KBM-7 (cell line): ENCODE results near the gene ISLR2.
"Not testable (repeated sequence)": the region's sequence is repeated elsewhere in the genome, so short reads cannot be mapped to it uniquely, and the experiment has no call there.

Experiments
- DNase-seq: peaks from one replicate; pipeline ENCODE4 v3.0.0-alpha.2; 2015
- in situ Hi-C: fragments of 300-500 bp; cut with MboI; formaldehyde crosslinking; loops from 2 replicates; pipeline ENCODE4 v1.14.3; 2020; ENCODE audit warnings: low sequenced_read_pairs, low pct_unique_long_range_greater_than_20kb, mixed read lengths

Gene ISLR2, protein sequence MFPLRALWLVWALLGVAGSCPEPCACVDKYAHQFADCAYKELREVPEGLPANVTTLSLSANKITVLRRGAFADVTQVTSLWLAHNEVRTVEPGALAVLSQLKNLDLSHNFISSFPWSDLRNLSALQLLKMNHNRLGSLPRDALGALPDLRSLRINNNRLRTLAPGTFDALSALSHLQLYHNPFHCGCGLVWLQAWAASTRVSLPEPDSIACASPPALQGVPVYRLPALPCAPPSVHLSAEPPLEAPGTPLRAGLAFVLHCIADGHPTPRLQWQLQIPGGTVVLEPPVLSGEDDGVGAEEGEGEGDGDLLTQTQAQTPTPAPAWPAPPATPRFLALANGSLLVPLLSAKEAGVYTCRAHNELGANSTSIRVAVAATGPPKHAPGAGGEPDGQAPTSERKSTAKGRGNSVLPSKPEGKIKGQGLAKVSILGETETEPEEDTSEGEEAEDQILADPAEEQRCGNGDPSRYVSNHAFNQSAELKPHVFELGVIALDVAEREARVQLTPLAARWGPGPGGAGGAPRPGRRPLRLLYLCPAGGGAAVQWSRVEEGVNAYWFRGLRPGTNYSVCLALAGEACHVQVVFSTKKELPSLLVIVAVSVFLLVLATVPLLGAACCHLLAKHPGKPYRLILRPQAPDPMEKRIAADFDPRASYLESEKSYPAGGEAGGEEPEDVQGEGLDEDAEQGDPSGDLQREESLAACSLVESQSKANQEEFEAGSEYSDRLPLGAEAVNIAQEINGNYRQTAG

DNA sequence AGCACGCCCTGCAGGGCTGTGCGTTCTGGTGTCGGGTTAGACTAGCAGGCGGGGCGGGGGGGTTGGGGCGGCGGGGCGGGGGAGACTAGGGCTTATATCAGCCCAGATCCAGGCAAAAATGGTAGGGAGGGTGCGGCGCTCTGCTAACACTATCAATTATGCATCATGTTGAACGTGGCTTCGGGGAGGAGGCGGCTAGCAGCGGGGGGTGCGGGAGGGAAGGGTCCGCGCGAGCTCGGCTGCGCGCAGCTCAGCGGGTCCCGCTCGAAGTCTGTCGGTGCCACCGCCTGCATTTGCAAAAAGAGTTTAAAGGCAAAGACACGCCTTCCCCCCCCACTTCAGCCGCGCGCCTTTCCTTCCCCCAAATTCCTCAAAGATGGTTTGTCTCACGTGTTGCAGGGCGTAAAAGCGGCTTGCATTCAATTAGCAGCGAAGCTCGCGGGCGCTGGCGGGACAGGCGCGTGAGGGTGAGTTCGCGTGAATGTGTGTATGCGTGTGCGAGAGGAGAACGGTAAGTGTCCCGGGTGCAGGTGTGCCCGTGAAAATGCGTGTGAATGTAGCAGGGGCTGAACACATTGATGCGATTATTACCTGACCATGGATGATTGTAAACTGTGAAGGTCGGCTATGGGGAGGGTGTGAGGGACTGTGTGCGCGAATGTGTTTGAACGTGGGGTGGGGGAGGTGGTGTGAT is at the start of gene ISLR2:
Gene ISLR2 (plus strand): TSS at position 432 of the 694 bp plus-strand sequence. CDS start 2,169 bp downstream, outside the sequence.
- in situ Hi-C loops, result loop anchor here (25.0 kb wide), 2 partner anchors 182 to 1443 kb away; partner anchors contain the start of genes BBS4 and HIGD2B
- no peak for DNase-seq

DNA sequence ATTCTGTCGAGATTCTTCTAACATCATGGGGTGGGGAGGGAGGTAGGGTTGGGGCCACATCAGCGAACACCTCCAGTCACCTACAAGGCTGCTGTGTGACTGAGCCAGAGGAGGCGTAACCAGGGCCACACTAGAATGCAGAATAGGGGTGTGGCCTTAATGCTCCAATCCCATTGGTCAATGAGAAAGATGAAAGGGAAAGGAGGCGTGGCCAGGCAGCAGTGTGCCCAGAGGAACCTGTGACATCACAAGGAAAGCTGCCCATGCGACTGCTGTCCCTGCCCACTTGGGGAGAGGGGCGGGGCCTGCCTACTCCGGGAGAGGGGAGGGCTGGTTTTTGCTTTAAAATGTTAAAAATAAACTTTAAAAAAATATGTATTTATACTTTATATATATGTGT is 47.9 kb upstream of the ISLR2 start, which contains the start of gene GOLGA6A:
Gene GOLGA6A (minus strand): TSS at position 101 of the 400 bp plus-strand sequence. CDS start 41 bp downstream, at position 60.
- DNase-seq, in situ Hi-C loops: not testable (repeated sequence)

DNA sequence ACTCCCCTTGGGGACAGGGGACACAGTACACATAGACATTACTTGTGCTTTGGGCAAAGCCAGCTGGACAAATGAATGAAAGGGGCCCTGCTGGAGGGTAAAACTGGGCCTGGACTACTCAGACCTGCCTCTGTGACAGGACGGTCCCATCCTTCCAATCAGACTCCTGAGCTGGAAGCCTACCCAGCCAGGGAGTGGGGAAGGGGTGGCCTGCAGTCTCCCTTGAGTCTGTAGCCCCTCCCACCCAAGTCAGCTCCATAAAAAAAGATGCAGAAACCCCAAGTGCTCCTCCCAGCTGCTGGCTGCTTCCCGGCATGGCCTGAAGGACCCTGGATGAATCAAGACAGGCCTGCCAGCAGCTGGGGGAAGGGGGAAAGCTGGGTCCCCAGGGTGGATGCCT is 35.8 kb upstream of the ISLR2 start:
- in situ Hi-C loops, DNase-seq: not testable (repeated sequence)

DNA sequence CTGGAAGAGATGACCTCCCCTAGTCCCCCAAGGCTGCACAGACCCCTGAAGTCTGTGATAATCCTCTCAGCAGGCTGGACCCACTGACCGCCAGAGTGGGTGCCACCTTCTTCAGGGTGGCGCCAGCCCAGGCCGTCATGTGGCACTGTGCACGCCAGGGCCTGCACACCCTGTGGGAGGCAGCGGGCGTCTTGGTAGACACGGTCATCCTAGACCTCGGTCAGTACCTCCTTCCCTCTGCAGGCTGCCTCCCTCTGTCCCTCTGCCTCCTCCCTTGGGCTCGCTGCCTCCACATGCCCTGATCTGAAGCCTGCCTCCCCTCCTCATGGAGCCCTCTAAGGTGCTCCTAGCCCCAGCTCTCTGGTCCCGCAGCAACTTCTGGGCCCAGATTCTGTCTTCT is 34.8 kb upstream of the ISLR2 start:
- in situ Hi-C loops, DNase-seq: not testable (repeated sequence)

DNA sequence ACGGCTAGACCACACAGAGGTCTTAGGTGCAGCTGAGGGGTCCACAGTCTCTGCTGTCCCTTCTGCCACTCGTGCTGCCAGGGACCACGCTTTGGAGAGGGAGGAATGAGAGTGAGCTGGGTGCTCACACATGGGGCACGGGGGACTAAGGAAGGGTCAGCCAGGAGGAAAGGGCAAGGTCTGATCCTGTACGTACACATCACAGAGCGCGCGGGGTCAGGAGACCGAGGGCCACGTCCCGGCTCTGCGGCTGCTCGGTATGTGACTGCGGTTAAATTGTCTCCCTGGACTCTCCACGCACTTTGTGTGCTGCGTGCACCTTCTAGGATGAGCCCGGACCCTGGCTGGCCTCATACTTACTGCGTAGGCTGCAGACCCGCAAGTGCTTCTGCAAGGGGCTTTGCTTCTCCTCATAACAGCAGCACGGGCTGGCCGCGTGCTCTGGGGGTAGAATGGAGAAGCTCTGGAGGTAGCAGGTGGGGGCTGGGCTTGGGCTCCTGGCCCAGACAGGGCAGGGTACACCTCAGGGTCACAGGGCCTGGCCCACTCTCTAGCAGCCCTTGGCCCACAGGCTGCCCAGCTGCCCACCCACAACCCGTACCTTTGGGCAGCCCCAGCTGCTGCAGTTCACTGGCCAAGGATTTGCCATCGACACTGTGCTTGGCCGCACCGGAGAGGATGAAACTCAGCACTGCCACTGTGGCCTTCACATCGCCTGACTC is 33.5 kb upstream of the ISLR2 start:
- DNase-seq, in situ Hi-C loops: not testable (repeated sequence)

DNA sequence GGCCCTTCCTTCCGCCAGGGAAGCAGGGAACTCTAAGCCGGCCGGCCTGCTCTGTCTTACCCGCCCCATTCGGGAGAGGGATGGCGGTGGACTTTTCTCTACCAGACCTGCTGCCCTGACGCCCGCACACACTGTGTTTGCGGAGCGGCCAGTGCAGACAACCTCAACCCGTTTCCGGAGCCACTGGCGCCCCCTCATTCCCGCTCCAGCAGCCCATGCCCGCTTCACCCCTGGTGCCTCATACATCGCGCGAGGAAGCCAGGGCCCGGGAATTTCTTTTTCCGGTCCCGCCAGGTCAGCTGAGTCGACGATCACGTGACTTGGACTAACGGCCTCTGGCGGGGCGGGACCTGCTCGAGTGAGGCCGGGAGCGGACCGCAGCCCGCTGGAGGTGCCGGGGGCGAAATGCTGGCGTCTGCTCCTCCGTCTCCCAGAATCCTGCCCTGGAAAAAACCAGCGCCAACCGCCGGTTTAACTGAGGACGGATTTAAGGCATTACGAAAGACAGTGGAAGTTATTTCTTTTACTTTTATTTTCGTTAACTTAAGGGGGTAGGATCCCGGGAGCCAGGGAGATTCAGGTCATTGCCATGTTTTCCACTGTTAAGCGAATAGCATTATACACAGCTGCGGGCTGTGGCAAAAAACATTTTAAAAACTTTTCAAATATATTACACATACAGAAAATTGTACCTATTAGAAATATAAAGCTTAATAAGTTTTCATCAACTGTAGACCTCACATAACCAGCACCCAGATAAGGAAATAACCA is 30.2 kb upstream of the ISLR2 start:
- in situ Hi-C loops, result loop anchor here (25.0 kb wide), 1 partner anchor 838 kb away; no protein-coding TSS in a partner anchor
- DNase-seq, result peak; percentile 64

DNA sequence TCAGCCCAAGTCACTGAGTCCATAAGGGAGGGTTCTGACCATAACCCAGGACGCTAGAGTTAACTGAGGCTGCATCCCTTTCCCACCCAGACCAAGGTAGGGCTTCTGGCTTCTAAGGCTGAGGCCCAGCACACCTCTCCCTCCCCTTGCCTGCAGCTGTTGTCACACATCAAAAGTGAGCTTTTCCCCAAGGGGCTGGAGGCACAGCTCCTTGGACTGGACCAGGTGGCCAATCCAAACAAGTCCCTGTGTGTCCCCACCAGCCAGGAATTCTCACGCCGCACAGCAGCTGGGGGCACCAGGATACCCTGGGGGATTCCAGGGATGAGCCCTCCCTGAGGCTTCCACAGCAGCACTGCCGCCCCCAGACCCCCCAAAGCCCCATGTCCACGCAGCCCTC is 22.3 kb upstream of the ISLR2 start:
- no peak for DNase-seq
- in situ Hi-C loops, result loop anchor here (25.0 kb wide), 1 partner anchor 846 kb away; no protein-coding TSS in a partner anchor

DNA sequence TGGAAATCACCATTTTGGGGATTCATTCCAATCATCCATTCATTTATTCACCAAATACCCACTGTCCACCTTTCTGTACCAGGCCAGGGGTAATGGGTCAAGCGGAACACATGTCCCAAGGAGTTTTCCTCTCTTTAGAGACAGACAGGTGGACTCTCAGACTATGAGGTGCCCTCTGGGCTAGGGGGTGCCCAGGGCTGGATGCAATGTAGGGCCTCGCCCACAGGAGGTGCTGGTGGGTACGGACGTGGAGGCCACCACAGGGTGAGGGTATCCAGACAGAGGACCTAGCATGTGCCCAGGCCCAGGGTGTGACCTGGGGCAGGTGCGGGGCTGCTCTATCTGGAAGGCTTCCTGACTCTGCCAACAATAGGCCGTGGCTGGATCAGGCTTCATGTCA is 21.8 kb upstream of the ISLR2 start:
- DNase-seq, result not testable (repeated sequence)
- in situ Hi-C loops, result loop anchor here (25.0 kb wide), 1 partner anchor 846 kb away; no protein-coding TSS in a partner anchor

DNA sequence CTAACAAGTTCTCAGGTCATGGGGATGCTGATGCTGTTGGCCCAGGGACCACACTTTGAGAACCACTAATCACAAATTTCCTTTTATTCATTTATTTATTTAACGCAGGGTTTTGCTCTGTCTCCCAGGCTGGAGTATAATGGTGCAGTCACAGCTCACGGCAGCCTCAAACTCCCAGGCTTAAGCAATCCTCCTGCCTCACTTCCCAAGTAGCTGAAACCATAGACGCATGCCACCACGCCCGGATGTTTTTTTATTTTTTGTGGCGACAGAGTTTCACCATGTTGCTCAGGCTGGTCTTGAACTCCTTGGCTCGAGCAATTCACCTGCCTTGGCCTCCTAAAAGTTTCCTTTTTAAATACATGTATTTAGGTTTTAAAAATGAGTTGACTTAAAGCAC is 20.7 kb upstream of the ISLR2 start:
- in situ Hi-C loops, result loop anchor here (25.0 kb wide), 1 partner anchor 847 kb away; no protein-coding TSS in a partner anchor

DNA sequence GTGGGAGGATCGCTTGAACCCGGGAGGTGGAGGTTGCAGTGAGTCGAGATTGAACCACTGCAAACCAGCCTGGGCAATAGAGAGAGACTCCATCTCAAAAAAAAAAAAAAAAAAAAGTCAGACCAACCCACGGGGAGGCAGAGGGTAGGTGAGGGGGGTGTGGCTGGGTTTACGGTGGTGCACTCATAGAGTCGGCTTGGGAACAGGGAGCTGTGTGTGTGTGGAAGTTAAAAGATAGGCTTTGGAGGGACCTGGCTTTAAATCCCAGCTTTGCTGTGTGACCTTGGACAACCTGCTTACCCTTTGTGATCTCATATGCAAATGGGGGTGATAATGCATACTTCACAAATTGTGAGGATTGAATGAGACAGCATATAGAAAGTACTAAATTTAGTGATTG is 10.0 kb upstream of the ISLR2 start:
- in situ Hi-C loops, result loop anchor here (25.0 kb wide), 1 partner anchor 858 kb away; no protein-coding TSS in a partner anchor
- no peak for DNase-seq

More for the DNA sequence above, 20.7 kb upstream of the ISLR2 start:
- no peak for DNase-seq

DNA sequence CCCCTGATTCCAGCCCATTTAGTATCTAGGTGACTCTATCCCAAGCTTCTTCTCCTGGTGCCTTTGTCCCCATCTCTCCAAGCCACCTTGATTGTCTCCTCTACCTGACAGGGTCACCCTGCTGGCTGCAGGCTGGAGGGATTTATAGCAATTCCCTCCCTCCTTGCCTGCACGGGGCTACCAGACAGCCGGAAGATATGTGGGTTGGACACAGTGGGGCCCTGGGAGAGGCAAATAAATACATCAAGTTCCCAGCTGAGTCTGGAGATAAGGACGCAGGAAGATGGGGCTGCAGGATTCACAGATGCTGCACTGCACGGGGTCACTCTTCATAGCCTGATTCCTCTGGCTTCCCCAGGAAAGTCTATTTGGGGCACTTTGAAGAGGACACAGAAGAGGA is 9.3 kb upstream of the ISLR2 start:
- in situ Hi-C loops, result loop anchor here (25.0 kb wide), 1 partner anchor 859 kb away; no protein-coding TSS in a partner anchor
- no peak for DNase-seq

DNA sequence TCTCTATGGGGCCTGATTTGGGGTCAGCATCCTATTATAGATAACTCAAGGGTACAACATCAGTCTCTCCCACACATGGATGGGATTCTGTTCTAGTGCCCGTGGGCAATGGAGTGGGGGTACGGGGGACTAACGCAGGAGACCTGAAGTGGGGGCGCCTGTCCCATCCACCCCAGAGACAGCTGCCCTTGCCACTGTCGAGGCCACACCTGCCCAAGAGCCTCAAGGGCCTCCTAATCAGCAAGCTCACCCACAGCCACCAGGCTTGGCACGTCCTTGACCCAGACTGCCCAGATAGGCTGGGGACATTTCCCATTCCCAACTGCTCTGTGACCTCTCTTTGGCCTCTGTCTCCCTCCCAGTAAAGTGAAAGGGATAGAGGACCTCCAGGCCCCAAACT is 8.5 kb upstream of the ISLR2 start:
- DNase-seq, result no peak
- in situ Hi-C loops, result loop anchor here (25.0 kb wide), 1 partner anchor 860 kb away; no protein-coding TSS in a partner anchor

DNA sequence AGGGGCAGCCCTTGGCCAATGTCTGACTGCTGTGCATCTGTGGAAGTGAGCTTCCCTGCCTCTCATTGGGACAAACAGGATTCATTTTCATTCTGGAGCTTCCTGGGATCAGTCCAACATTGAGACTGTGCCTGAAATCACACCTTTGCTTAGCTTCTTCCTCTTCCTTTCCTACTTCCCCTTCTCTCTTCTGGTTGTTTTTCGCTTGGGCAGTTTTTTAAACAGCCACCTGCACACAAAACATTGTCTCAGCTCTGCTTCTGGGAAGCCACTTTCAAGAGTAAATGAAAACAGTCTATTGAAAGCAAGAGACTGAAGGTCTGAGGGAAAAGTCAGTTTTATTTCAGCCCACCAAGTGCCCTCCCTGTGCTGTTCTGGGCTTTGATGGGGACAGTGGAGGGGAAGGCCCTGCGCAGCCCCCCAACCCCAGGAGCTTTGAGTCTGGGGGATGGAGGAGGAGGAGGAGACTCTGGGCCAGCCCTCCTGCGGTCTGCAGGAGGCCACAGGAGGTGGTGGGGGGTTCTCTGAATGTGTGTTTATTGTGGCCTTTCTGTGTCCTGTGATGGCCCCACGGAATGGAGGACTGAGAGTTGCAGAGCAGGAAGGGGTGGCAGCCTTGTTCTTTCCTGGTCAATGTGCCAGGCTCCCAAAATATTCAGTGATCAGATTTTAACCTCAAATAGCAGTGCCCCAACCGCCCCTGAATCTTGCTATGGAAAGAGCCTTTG is 7.8 kb upstream of the ISLR2 start:
- in situ Hi-C loops, result loop anchor here (25.0 kb wide), 1 partner anchor 860 kb away; no protein-coding TSS in a partner anchor
- DNase-seq, result no peak

DNA sequence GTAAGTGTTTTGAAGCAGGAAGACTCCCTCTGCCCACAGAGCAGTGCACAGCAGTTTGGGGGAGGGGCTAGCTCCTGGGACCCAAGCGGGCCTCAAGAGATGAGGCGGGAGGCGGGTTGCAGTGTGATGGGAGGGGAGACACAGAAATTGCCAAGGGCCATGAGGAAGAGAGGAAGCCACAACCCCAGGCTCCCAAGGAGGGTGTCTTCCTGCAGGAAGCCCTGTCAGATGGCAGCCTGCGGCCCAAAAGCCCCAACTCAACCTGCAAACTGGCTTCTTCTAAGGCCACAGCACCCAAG is 7.3 kb upstream of the ISLR2 start:
- DNase-seq, result peak; percentile 81
- in situ Hi-C loops, result loop anchor here (25.0 kb wide), 1 partner anchor 861 kb away; no protein-coding TSS in a partner anchor

DNA sequence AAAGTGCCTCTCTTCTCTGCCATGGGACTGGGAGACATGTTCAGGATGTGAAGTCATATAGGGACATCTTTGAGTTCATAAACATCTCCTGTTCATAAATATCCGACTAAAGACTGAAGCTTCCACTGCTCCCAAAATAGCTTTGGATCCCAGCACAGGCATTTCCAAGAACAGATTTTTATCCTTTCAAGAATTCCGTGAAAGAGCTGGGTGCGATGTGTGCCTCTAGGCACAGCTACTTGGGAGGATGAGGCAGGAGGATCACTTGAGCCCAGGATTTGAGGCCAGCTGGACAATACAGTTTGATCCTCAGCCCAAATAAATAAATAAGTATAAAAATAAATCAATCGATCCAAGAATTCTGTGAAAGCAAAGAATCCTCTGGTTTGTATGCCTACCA is 6.7 kb upstream of the ISLR2 start:
- no peak for DNase-seq
- in situ Hi-C loops, result loop anchor here (25.0 kb wide), 1 partner anchor 861 kb away; no protein-coding TSS in a partner anchor

DNA sequence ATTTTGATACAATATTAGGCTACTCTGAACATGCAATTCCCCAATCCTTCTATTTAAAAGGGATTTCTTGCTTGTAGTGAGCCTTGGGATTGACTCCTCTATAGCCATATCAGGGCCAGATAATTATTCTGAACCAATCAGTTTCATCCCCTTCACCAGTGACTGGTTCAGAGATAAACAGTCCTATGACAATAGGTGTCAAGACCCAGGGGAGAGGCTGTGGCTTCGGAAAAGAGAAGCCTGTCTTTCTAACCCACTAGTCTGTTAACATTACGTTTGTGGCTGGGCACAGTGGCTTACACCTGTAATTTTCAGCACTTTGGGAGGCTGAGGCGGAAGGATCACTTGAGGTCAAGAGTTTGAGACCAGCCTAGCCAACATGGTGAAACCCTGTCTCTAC is 6.2 kb upstream of the ISLR2 start:
- in situ Hi-C loops, result loop anchor here (25.0 kb wide), 1 partner anchor 862 kb away; no protein-coding TSS in a partner anchor
- DNase-seq, result no peak

DNA sequence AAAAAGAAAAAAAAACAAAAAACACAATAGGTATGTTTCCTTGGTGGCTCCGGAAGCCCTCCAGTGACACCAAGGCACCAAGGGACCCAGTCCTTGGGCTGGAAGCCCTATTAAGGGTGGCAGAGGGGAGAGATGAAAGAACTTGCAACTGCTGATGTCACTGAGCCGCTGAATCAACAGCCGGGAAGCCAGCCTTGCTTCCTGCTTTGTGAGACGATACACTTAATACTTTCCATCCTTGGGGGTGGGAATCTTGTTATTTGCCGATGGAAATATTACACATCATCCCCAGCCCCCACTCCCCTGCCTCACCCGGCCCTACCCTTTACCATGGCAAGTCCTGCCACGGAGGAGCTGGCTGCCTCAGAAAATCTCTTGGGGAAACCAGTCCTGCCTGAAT is 5.6 kb upstream of the ISLR2 start:
- in situ Hi-C loops, result loop anchor here (25.0 kb wide), 3 partner anchors 188 to 1437 kb away; partner anchors contain the start of genes BBS4 and HIGD2B
- no peak for DNase-seq
